GM18508 (cell line): Measurements from ENCODE around the gene GREB1L.

Source experiments
- ATAC-seq: cut with Tn5 transposase; IDR thresholded peaks from one replicate; pipeline ENCODE4 v1.9.1; 2021; ENCODE audit warnings: moderate number of reproducible peaks; ENCODE audit not compliant: insufficient read depth, unreplicated experiment

Gene GREB1L

DNA sequence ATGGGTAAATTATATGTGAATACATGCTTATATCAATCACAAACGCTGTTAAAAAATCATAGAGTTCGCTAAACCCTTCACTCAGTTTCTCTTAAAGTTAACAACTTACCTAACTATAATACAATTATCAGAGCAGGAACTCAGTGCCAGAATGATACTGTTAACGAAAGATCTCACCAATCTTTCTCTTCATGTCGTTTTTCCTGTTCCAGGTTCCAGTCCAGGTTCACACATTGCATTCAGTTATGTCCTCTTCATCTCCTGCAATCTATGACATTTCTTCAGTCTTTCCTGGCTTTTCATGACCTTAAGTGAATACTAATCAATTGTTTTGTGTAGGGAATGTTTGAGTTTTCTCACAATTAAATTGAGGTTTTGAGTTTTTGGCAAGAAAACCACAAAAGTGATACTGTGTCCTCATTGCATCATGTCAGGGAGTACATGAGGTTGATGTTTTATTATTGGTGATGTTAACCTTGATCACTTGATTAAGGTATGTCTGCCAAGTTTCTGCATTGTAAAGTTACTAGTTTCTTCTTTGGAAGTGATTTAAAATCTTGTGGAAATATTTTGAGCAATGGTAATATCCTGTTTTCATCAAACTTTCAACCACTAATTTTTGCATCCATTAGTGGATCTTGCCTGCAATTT is 226.6 kb downstream of the GREB1L start:
- ATAC-seq: no peak

DNA sequence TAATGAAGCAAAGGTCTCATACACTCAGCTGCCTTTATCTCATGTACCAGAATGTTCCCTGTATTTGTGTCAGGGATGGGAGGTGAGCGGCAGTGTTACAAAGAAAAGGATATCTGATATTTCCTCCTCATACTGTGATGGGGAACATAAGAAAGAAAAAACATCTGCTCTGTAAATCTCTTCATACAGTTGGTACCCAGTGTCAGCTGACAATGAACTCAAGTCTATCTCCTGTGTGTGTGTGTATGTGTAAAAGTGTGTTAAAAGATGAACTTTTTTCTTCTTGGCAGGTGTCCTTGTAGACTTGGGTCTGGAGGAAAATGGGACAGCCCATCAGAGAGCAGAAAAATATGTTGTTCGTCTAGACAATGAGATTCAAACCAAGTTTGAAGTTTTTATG is 230.7 kb downstream of the GREB1L start:
- ATAC-seq: no peak

DNA sequence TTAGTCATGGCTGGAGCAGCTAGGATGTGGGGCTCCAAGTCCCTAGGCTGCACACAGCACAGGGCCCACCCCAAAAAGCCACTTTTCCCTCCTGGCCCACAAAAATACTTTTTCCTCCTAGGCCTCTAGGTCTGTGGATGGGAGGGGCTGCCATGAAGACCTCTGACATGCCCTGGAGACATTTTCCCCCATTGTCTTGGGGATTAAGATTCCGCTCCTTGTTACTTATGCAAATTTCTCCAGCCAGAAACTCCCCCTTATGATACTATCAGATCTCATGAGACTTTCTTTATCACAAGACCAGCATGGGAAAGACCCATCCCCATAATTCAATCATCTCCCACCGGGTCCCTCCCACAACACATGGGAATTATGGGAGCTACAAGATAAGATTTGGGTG is 232.6 kb downstream of the GREB1L start:
- no peak for ATAC-seq

- no peak for ATAC-seq
Measured at GRCh38 chr18:21479721-21480120, 237.7 kb downstream of the GREB1L start.

DNA sequence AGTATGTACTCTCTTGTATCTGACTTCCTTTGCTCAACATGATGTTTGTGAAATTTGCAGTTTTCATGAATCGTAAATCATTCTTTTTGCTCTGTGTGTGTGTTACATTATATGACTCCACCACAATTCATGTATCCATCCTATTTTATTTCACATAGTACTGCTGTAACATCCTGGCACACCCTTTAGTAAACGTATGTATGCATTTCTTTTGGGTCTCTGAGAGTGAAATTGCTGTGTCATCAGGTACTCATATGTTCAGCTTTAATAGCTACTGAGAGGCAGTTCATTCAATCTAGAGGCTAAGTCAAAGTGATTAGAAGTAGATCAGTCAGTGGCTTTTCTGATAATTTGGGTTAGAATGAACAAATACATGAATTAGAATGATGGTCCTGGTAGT is 239.7 kb downstream of the GREB1L start:
- no peak for ATAC-seq

DNA sequence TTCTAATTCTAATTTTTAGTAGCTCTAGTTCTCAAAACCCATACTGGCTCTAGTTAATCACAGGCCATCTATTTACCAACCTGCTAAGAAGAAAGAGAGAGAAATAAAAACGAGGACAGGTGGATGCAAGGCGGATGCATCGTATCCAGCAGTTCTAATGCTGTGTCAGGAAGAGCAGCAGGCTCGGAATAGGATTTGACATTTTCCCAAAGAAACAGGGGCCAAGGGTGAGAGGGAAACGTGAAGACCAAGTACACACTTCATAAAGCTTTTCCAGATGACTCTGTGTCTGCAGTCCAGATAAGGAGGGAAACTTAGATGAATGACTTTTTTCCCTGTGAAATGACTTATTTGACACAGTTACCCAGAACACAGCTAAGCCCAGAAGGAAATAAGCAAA is 241.0 kb downstream of the GREB1L start:
- no peak for ATAC-seq

DNA sequence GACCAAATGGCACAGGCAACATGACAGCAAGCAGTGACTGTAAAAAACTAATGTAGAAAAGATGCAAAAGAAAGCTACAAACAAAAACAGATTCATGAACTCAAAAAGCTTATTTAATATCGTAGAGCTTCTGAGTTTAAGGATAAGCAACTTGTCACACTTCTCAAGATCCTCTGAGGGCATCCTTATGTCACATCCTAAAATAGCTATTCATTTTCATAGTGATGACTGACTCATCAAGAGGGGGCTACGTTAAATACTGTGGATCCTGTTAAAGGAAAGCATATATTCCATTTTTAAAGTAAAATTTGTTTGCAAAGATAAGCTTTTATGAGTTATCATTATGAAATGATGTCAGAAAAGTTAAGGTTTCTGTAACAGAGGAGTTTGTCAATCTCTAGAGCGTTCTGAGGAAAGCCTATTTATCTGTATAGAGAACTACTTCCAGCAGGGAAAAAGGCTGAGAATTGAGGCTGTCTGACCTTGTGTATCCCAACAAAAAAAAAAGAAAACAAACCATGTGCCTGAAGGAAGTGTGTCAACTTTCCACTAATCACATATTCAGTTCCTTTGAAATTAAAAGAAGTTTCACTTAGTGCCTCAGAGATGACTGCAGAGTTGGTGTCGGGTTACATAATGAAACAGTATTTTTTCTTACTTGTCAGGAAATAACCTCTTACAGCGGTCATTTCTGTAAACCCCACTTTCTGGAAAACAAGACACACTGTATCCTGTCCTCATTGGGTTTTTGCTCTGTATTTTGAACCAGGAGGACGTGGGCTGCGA is 243.0 kb downstream of the GREB1L start:
- ATAC-seq: no peak

GRCh38 chr18:21486905-21487437 is 244.9 kb downstream of the GREB1L start:
- ATAC-seq: no peak

- ATAC-seq: no peak
Measured at GRCh38 chr18:21489119-21489750, 247.2 kb downstream of the GREB1L start.

- no peak for ATAC-seq
Measured at GRCh38 chr18:21489919-21490495, 248.0 kb downstream of the GREB1L start.

- no peak for ATAC-seq
Measured at GRCh38 chr18:21490748-21491147, 248.7 kb downstream of the GREB1L start.

GRCh38 chr18:21496277-21496835 is 254.3 kb downstream of the GREB1L start:
- no peak for ATAC-seq

DNA sequence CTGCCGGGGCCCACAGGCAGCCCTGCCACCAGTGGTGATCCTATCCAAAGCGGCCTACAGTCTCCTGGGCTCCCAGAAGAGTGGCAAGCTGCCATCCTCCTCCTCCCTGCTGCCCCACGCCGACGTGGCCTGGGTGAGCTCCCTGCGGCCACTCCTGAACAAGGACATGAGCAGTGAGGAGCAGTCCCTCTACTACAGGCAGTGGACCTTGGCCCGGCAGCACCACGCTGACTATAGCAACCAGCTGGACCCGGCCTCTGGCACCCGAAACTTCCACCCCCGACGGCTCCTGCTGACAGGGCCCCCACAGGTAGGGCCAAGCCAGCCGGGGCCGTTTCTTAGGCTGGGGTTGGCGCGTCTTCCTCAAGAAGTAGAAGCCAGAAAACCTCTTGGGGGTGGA is 258.0 kb downstream of the GREB1L start:
- ATAC-seq: no peak

GRCh38 chr18:21502661-21503060 is 260.6 kb downstream of the GREB1L start:
- ATAC-seq: no peak

DNA sequence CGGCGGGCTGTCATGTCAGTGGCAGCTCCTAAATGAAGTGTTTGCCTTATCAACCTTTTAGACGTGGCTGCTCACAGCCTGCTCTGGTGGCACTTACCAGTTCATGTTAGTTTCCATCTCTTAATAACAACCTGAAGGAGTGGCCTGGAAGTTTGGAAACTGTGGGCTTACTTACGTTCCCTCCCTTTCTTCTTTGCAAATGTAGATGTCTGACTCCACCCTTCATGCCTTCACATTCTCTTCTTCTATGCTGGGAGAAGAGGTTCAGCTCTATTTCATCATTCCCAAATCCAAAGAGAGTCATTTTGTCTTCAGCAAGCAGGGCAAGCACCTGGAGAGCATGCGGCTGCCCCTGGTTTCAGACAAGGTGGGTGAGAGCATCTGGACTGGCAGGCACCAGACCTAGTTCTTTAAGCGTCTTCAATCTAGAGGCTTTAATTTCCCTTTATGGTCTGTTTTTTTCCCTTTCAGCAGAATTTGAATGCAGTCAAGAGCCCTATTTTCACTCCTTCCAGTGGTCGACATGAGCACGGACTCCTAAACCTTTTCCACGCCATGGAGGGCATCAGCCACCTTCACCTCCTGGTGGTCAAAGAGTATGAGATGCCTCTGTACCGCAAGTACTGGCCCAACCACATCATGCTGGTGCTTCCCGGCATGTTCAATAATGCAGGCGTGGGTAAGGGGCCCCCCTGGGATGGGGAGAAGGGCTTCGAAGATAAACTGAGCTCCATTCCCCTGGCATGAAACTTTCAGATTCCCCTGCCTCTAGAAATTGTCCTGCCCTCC is 266.1 kb downstream of the GREB1L start:
- no peak for ATAC-seq

DNA sequence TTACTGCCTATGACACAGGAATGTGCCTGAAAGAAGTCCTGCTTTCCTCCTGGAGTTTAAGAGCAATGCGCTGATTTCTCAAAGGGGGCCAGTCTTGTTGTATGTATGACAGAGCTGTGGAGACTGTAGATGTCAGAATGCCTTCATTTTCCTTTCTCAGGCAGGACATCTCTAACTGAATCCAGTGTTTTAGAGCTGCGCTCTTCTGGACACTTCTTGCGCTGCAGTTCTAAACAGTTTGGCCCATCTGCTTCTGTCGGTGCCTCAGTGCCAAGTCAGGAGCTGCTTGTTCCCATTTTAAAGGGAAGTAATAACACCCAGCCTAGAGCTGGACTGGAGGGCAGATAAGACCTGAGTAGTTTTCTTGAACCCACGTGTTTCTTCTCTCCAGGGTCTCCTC is 267.0 kb downstream of the GREB1L start:
- no peak for ATAC-seq

DNA sequence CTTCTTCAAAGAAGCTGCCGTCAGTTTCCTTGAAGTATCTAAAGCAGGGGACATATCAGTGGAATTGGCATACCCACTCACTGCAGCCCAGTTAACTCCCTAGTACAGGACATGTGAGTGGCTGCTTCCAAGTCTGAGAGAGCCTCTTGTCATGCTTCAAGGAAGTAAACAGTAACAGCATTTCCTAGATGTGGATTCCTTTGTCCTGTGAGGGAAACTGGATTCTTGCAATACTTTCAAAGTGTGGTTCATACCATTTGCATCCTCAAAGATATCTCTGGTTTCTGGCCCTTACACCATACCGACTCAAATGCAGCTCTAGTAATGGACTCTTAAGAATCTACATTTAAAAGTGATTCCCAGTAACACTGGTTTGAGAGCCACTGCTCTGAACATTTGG is 271.3 kb downstream of the GREB1L start:
- no peak for ATAC-seq

DNA sequence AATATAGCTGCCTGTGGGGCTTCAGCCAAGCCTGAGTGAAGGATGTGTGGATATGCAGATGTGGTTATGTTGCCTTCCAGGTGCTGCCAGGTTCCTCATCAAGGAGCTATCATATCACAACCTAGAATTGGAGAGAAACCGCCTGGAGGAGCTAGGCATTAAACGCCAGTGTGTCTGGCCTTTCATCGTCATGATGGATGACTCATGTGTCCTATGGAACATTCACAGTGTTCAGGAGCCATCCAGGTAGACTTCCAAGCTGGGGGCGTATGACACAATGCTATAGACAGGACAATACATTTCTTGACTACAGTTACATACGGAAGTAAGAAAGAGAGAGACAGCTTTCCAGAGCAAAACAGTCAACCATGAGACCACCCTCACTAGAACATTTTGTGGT is 271.7 kb downstream of the GREB1L start:
- ATAC-seq: no peak

DNA sequence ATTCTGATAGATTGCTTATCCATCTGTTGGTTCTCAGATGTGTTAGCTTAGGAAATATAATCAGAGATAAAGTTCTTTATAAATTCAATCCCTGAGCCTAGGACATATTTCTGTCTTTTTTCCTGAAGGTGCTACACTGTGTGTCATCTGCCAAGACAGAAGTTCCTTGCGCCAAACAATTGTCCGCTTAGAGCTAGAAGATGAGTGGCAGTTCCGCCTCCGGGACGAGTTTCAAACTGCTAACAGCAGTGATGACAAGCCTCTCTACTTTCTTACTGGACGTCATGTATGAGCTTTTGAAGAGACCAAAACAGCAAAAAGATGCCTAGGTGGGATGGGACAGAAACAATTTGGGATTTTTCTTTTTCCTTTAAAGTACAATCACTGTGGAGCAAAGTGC is 280.5 kb downstream of the GREB1L start:
- ATAC-seq: no peak

GRCh38 chr18:21525916-21526315 is 283.9 kb downstream of the GREB1L start:
- ATAC-seq: no peak
